DOHH2 (cell line): ENCODE measurements around the gene SH3PXD2A.

Source experiments
- H3F3A ChIP-seq: fragments of 200-600 bp; sonication (generic), shearing (Covaris generic); 2 replicates; pipeline ENCODE4 v1.6.0; 2016; ENCODE audit warnings: antibody characterized with exemption, mild to moderate bottlenecking; ENCODE audit not compliant: control insufficient read depth, insufficient read depth
- H3K27ac ChIP-seq: fragments of 200-600 bp; sonication (generic); 2 replicates; pipeline ENCODE4 v1.5.1; 2014; ENCODE audit warnings: low read depth, mild to moderate bottlenecking, low read length, moderate library complexity
- H3K27me3 ChIP-seq: fragments of 200-600 bp; sonication (generic); 2 replicates; pipeline ENCODE4 v1.6.1; 2014; ENCODE audit warnings: mild to moderate bottlenecking, low read length, mixed read lengths; ENCODE audit not compliant: control insufficient read depth
- H3K36me3 ChIP-seq: fragments of 200-600 bp; sonication (generic); 2 replicates; pipeline ENCODE4 v1.6.1; 2014; ENCODE audit warnings: mild to moderate bottlenecking, low read length, moderate library complexity, mixed read lengths; ENCODE audit not compliant: control insufficient read depth
- H3K4me1 ChIP-seq: fragments of 200-600 bp; sonication (generic); 2 replicates; pipeline ENCODE4 v1.6.1; 2014; ENCODE audit warnings: mild to moderate bottlenecking, low read length, mixed read lengths; ENCODE audit not compliant: control insufficient read depth
- H3K4me2 ChIP-seq: fragments of 200-600 bp; sonication (generic); 2 replicates; pipeline ENCODE4 v1.6.0; 2014; ENCODE audit warnings: mild to moderate bottlenecking, low read length, moderate library complexity
- H3K4me3 ChIP-seq: fragments of 200-600 bp; sonication (generic); 2 replicates; pipeline ENCODE4 v1.5.1; 2014; ENCODE audit warnings: mild to moderate bottlenecking, low read length, mixed read lengths
- H3K79me2 ChIP-seq: fragments of 200-600 bp; sonication (generic); 2 replicates; pipeline ENCODE4 v1.6.1; 2014; ENCODE audit warnings: mild to moderate bottlenecking, low read length, mixed read lengths; ENCODE audit not compliant: control insufficient read depth
- H3K9me2 ChIP-seq: fragments of 200-600 bp; sonication (generic); replicated peaks from 2 replicates; pipeline ENCODE4 v1.6.1; 2014; ENCODE audit warnings: mild to moderate bottlenecking, low read length, mixed read lengths; ENCODE audit not compliant: control insufficient read depth
- H3K9me3 ChIP-seq: fragments of 200-600 bp; sonication (generic); 2 replicates; pipeline ENCODE4 v1.6.1; 2014; ENCODE audit warnings: antibody characterized with exemption, low read length, mixed read lengths; ENCODE audit not compliant: control insufficient read depth, insufficient read depth
- H4K20me1 ChIP-seq: fragments of 200-600 bp; sonication (generic); 2 replicates; pipeline ENCODE4 v1.6.0; 2014; ENCODE audit warnings: low read depth, mild to moderate bottlenecking, antibody characterized with exemption, low read length, moderate library complexity; ENCODE audit not compliant: control insufficient read depth, insufficient read depth
- CTCF ChIP-seq: fragments of 200-600 bp; sonication (generic); IDR thresholded peaks from one replicate; pipeline ENCODE4 v1.5.1; 2014; ENCODE audit warnings: antibody characterized with exemption, mild to moderate bottlenecking, low read depth, low read length; ENCODE audit not compliant: poor library complexity, severe bottlenecking
- EZH2phosphoT487 ChIP-seq: fragments of 200-600 bp; sonication (generic); IDR thresholded peaks from 2 replicates; pipeline ENCODE4 v1.6.1; 2017; ENCODE audit warnings: borderline replicate concordance, mild to moderate bottlenecking, antibody characterized with exemption, low read length, moderate library complexity, mixed read lengths

The SH3PXD2A gene

GRCh38 chr10:103879409-103879808 lies 24.0 kb upstream of the SH3PXD2A start:
- no peaks in the 10 kb centered on the region for H3K9me3 ChIP-seq
- H3K27ac ChIP-seq, result no peak overlapping the region
- no peaks in the 10 kb centered on the region for H3K27me3 ChIP-seq
- TF ChIP-seq CTCF, result no peak
- no peak for TF ChIP-seq EZH2phosphoT487
- H3K9me2 ChIP-seq, result no peaks in the 10 kb centered on the region
- no peak overlapping the region for H3K4me2 ChIP-seq
- no peaks in the 10 kb centered on the region for H3K36me3 ChIP-seq
- no peaks in the 10 kb centered on the region for H3F3A ChIP-seq
- H3K4me3 ChIP-seq, result no peak overlapping the region
- no peaks in the 10 kb centered on the region for H4K20me1 ChIP-seq
- no peaks in the 10 kb centered on the region for H3K4me1 ChIP-seq
- no peaks in the 10 kb centered on the region for H3K79me2 ChIP-seq

DNA sequence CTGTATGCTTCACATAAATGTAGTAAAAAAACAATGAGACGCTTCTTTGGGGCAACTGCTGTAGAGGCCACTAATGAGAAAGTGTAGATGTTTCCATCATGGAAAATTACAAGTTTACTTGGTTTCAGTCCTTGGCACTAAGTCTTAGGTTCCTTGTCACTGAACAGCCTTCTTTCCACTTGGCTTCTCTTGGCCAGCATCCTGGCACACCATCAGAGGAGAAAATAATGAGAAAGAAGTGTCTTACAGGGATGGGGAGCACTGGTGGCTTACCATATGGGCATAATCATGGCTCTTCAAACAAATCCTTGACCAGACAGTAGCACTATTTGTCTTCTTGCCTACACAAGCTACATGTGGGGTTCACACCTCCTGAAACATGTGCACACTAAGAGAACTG lies 22.5 kb upstream of the SH3PXD2A start:
- H3K9me3 ChIP-seq, result no peaks in the 10 kb centered on the region
- H4K20me1 ChIP-seq, result no peaks in the 10 kb centered on the region
- no peaks in the 10 kb centered on the region for H3K4me1 ChIP-seq
- no peaks in the 10 kb centered on the region for H3K79me2 ChIP-seq
- H3F3A ChIP-seq, result no peaks in the 10 kb centered on the region
- H3K27ac ChIP-seq, result no peak overlapping the region
- H3K36me3 ChIP-seq, result no peaks in the 10 kb centered on the region
- H3K9me2 ChIP-seq, result no peaks in the 10 kb centered on the region
- H3K4me2 ChIP-seq, result no peak overlapping the region
- H3K4me3 ChIP-seq, result no peak overlapping the region
- TF ChIP-seq EZH2phosphoT487 (no peak), CTCF (no peak)
- no peaks in the 10 kb centered on the region for H3K27me3 ChIP-seq

GRCh38 chr10:103876155-103876554 lies 20.8 kb upstream of the SH3PXD2A start:
- Histone ChIP-seq H3K4me3 (no peak overlapping the region), H3K4me1 (no peaks in the 10 kb centered on the region), H3K27ac (no peak overlapping the region), H3K4me2 (no peak overlapping the region), H3K9me3 (no peaks in the 10 kb centered on the region), H3K9me2 (no peaks in the 10 kb centered on the region), H4K20me1 (no peaks in the 10 kb centered on the region), H3K79me2 (no peaks in the 10 kb centered on the region), H3F3A (no peaks in the 10 kb centered on the region), H3K36me3 (no peaks in the 10 kb centered on the region), H3K27me3 (no peaks in the 10 kb centered on the region)
- TF ChIP-seq EZH2phosphoT487 (no peak), CTCF (no peak)

- Histone ChIP-seq H3F3A (no peaks in the 10 kb centered on the region), H3K27ac (no peak overlapping the region), H3K79me2 (no peaks in the 10 kb centered on the region), H3K27me3 (no peaks in the 10 kb centered on the region), H3K4me3 (no peak overlapping the region), H3K4me1 (no peaks in the 10 kb centered on the region), H3K36me3 (no peaks in the 10 kb centered on the region), H3K9me3 (no peaks in the 10 kb centered on the region), H3K4me2 (no peak overlapping the region), H4K20me1 (no peaks in the 10 kb centered on the region), H3K9me2 (no peaks in the 10 kb centered on the region)
- TF ChIP-seq EZH2phosphoT487 (no peak), CTCF (no peak)
These were observed 19.4 kb upstream of the SH3PXD2A start for GRCh38 chr10:103874730-103875129.
